Transverse colon (tissue), 4 donors: ENCODE measurements around the gene NCAPD3. TPM values are rescaled to one million over a fixed set of nuclear protein-coding genes. Genes with fewer than 3 reads are reported as not detected.
"Not testable (repeated sequence)": the region's sequence is repeated elsewhere in the genome, so short reads cannot be mapped to it uniquely, and the experiment has no call there.

Experiments used
- DNase-seq: peaks from one replicate; pipeline ENCODE4 v3.0.0-alpha.2; 2019
- H3K27ac ChIP-seq, 4 donors: fragments of 200-600 bp; sonication (generic); 2 replicates each; pipeline ENCODE4 v1.5.1; 2016 to 2018; ENCODE audit warnings: inconsistent platforms in 4 of 4
- H3K27me3 ChIP-seq: fragments of 200-600 bp; sonication (generic); 2 replicates; pipeline ENCODE4 v1.5.1; 2017; ENCODE audit warnings: inconsistent platforms
- H3K36me3 ChIP-seq, 4 donors: fragments of 200-600 bp; sonication (generic); 2 replicates each; pipeline ENCODE4 v1.5.1; 2017 to 2019; ENCODE audit warnings: inconsistent platforms in 4 of 4
- H3K4me1 ChIP-seq, 4 donors: fragments of 200-600 bp; sonication (generic); 2 replicates each; pipeline ENCODE4 v1.5.1; 2017 to 2020; ENCODE audit warnings: inconsistent platforms in 4 of 4
- H3K4me3 ChIP-seq, 4 donors: fragments of 200-600 bp; sonication (generic); 1 replicate in 1 of 4; 2 replicates in 3 of 4; pipeline versions ENCODE4 v1.5.1 to v1.6.1; 2017 to 2019; ENCODE audit warnings: inconsistent platforms in 4 of 4
- H3K9me3 ChIP-seq, 2 donors: fragments of 200-600 bp; sonication (generic); 2 replicates each; pipeline ENCODE4 v1.5.1; 2017 to 2019; ENCODE audit warnings: inconsistent platforms in 2 of 2
- EP300 ChIP-seq: sonication (generic); formaldehyde crosslinking; IDR thresholded peaks from one replicate; pipeline ENCODE4 v1.6.1; 2017; ENCODE audit warnings: antibody characterized with exemption, low read depth
- POLR2A ChIP-seq: fragments of 450-650 bp; IDR thresholded peaks from one replicate; pipeline ENCODE4 v1.6.1; 2016; ENCODE audit warnings: antibody characterized with exemption, mild to moderate bottlenecking, moderate library complexity
- POLR2AphosphoS5 ChIP-seq, 3 donors: sonication (generic); formaldehyde crosslinking; IDR thresholded peaks; one replicate each; pipeline ENCODE4 v1.6.1; 2016; ENCODE audit warnings: antibody characterized with exemption in 3 of 3
- WGBS, 2 donors: methylation state at CpG; one replicate each; pipeline ENCODE4 v1.1.5; 2018; ENCODE audit warnings: low coverage in 1 of 2; 5-methylcytosine and 5-hydroxymethylcytosine counted together
- in situ Hi-C, 4 donors: fragments of 200-750 bp; cut with MboI; loops; one replicate each; pipeline versions ENCODE4 v1.15.0 to v1.15.1; 2017; ENCODE audit warnings: low sequenced_read_pairs in 3 of 4, low pct_ligation_motif_present in 1 of 4, low pct_unique_long_range_greater_than_20kb in 1 of 4
- intact Hi-C: fragments of 100-400 bp; cut with DNase I; formaldehyde crosslinking; loops from one replicate; pipeline ENCODE4 v1.15.1; 2023; ENCODE audit warnings: low total_unique reads
- total RNA-seq, 4 donors: library from RNA; depleted of rRNA; stranded (reverse); fragments of >200 nt; gene quantifications; one replicate each; pipeline ENCODE4 v1.1.0, GENCODE V29; 2016
- TF ChIP-seq, protein P1 (sequence below), 5 experiments: fragments of 200-600 bp in 3 of 5; fragments of 450-650 bp in 2 of 5; sonication (generic) in 3 of 5; IDR thresholded peaks; 1 replicate in 2 of 5; 2 replicates in 3 of 5; pipeline ENCODE4 v1.5.1; 2016 to 2017; ENCODE audit warnings: antibody characterized with exemption in 5 of 5, inconsistent platforms in 3 of 5, mild to moderate bottlenecking in 2 of 5, moderate library complexity in 1 of 5

NCAPD3 gene
- total RNA-seq, 4 donors from 2014 or later: 7.0 to 21.3 (median 13.8) TPM

DNA sequence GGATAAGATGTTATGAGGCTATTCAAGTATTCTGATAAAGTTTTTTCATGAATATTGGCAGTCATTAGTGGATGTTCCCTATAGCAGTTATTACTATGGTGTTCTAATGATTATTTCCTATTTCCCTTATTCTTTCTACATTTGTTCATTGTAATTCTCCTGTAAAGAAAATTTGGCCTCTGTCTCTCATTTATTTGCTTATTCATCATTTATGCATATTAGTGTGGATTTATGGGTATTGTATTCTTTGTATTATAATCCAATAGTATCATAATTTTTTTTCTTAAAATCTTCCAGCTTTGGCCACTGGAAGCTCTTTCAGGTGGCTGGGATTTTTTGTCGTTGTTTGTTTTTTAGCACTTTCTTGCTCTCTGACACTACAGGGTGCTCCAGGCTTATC, 107.6 kb downstream of the NCAPD3 start:
- intact Hi-C loops: no loop called here
- no peak overlapping the region for H3K4me3 ChIP-seq
- no peak for TF ChIP-seq POLR2AphosphoS5 (IDR thresholded peaks at IDR 0.05)
- TF ChIP-seq, protein P1, sequence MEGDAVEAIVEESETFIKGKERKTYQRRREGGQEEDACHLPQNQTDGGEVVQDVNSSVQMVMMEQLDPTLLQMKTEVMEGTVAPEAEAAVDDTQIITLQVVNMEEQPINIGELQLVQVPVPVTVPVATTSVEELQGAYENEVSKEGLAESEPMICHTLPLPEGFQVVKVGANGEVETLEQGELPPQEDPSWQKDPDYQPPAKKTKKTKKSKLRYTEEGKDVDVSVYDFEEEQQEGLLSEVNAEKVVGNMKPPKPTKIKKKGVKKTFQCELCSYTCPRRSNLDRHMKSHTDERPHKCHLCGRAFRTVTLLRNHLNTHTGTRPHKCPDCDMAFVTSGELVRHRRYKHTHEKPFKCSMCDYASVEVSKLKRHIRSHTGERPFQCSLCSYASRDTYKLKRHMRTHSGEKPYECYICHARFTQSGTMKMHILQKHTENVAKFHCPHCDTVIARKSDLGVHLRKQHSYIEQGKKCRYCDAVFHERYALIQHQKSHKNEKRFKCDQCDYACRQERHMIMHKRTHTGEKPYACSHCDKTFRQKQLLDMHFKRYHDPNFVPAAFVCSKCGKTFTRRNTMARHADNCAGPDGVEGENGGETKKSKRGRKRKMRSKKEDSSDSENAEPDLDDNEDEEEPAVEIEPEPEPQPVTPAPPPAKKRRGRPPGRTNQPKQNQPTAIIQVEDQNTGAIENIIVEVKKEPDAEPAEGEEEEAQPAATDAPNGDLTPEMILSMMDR (IDR thresholded peaks at IDR 0.05): no peak
- TF ChIP-seq EP300: no peak
- no peak for TF ChIP-seq POLR2A
- H3K36me3 ChIP-seq: no peaks in the 10 kb centered on the region
- WGBS, 2 donors: 97% methylated on average over 1 of the region's 1 CpG; no CpG with 5 or more reads in 1 of the 2 donors
- no peak overlapping the region for H3K27ac ChIP-seq
- DNase-seq: no peak
- H3K9me3 ChIP-seq: no peaks in the 10 kb centered on the region
- in situ Hi-C loops: no loop called here
- peaks cover 0 to 16% (median 7%) of the 10 kb centered on the region in 4 donors for H3K4me1 ChIP-seq
- no peaks in the 10 kb centered on the region for H3K27me3 ChIP-seq

GRCh38 chr11:134113787-134114186, 110.0 kb downstream of the NCAPD3 start:
- H3K9me3 ChIP-seq, DNase-seq, H3K27ac ChIP-seq, in situ Hi-C loops, H3K27me3 ChIP-seq, intact Hi-C loops, H3K36me3 ChIP-seq, H3K4me3 ChIP-seq, H3K4me1 ChIP-seq: not testable (repeated sequence)
- 100% methylated on average over 1 of the region's 1 CpG; no CpG with 5 or more reads in 1 of the 2 donors for WGBS, 2 donors

DNA sequence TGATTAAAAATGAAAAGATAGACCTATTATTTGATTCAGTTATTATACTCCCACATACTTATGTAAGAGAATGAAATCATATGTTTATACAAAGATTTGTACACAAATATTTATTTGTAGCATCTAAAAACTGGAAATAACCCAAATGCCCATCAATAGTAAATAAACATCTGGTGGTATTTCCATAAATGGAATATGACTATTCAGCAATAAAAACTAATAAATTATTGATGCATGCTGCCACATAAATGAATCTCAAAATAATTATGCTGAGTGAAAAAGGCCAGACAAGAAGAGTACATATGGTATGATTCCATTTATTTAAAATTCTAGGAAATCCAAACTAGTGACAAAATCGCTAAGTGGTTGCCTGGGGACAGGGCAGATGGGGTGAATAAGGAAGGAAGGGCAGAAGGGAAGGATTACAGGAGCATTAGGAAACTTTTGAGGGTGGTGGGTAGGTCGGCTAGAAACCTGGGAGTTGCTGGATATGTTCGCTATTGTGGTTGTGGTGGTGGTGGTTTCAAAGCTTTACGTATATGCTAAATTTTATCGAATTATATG, 113.4 kb downstream of the NCAPD3 start:
- WGBS, 2 donors: 83 to 84% methylated on average over 5 of the region's 5 CpGs
- DNase-seq: no peak
- Histone ChIP-seq H3K4me1 (no peaks in the 10 kb centered on the region), H3K27me3 (no peaks in the 10 kb centered on the region), H3K4me3 (no peak overlapping the region), H3K36me3 (no peaks in the 10 kb centered on the region), H3K9me3 (peaks cover 0 to 9% of the 10 kb centered on the region in 2 donors), H3K27ac (no peak overlapping the region)
- in situ Hi-C loops: no loop called here
- intact Hi-C loops: no loop called here
- TF ChIP-seq POLR2A: no peak
- TF ChIP-seq, protein P1 (IDR thresholded peaks at IDR 0.05): no peak
- no peak for TF ChIP-seq EP300
- no peak for TF ChIP-seq POLR2AphosphoS5 (IDR thresholded peaks at IDR 0.05)

Other genes starting within 250 kb of the NCAPD3 start
- 10 to 100 TPM in 3 of 4 donors, 1 to 10 TPM in 1; 7.8 to 56.9 (median 13.8) TPM for gene JAM3, start 154.9 kb downstream of the NCAPD3 start, total RNA-seq
- 10 to 100 TPM; 32.8 to 49.4 (median 44.6) TPM for gene VPS26B, start 704 bp upstream of the NCAPD3 start, total RNA-seq
- 10 to 100 TPM; 16.1 to 39.3 (median 33.2) TPM for gene THYN1, start 29.4 kb upstream of the NCAPD3 start, total RNA-seq
- gene ACAD8, start 29.6 kb upstream of the NCAPD3 start, total RNA-seq: 10 to 100 TPM; 34.8 to 59.1 (median 45.7) TPM
- gene GLB1L3, start 52.4 kb upstream of the NCAPD3 start, total RNA-seq: under 1 TPM in 1 of 4 donors, not detected in 3; 0.16 TPM
- 10 to 100 TPM; 26.2 to 39.5 (median 35.3) TPM for gene GLB1L2, start 108.0 kb upstream of the NCAPD3 start, total RNA-seq
- under 1 TPM in 2 of 4 donors, not detected in 2; 0.14 to 0.16 TPM for gene B3GAT1, start 188.3 kb upstream of the NCAPD3 start, total RNA-seq